Adrenal gland (tissue), 12 donors: ENCODE results near the gene RHOA. TPM values are rescaled to one million over a fixed set of nuclear protein-coding genes. Genes with fewer than 3 reads are reported as not detected.
"Not testable (repeated sequence)": the region's sequence is repeated elsewhere in the genome, so short reads cannot be mapped to it uniquely, and the experiment has no call there.

ENCODE experiments used
- DNase-seq, 7 donors: peaks; one replicate each; pipeline ENCODE4 v3.0.0-alpha.2; 2019 to 2020
- H3K27ac ChIP-seq, 5 donors: fragments of 200-600 bp; sonication (generic) in 4 of 5; 1 replicate in 3 of 5; 2 replicates in 2 of 5; pipeline versions ENCODE4 v1.5.1 to v1.8.0; 2016 to 2020; ENCODE audit warnings: mild to moderate bottlenecking in 1 of 5
- H3K27me3 ChIP-seq: fragments of 200-600 bp; 2 replicates; pipeline ENCODE4 v1.8.0; 2021
- H3K36me3 ChIP-seq, 2 donors: fragments of 200-600 bp; replicated peaks in 1 of 2; 1 replicate in 1 of 2; 2 replicates in 1 of 2; pipeline versions ENCODE4 v1.5.1 to v1.8.0; 2018 to 2022
- H3K4me1 ChIP-seq, 2 donors: fragments of 200-600 bp; replicated peaks in 1 of 2; 1 replicate in 1 of 2; 2 replicates in 1 of 2; pipeline versions ENCODE4 v1.5.1 to v1.8.0; 2018 to 2021
- H3K4me3 ChIP-seq, 4 donors: fragments of 200-600 bp; sonication (generic) in 3 of 4; one replicate each; pipeline ENCODE4 v1.5.1; 2016 to 2018
- H3K9me3 ChIP-seq, 3 donors: fragments of 200-600 bp; sonication (generic) in 1 of 3; replicated peaks in 1 of 3; 1 replicate in 2 of 3; 2 replicates in 1 of 3; pipeline versions ENCODE4 v1.5.1 to v1.8.0; 2016 to 2021
- CTCF ChIP-seq, 6 experiments: fragments of 450-650 bp in 4 of 6; fragments of 200-600 bp in 2 of 6; sonication (generic) in 1 of 6; IDR thresholded peaks; 1 replicate in 5 of 6; 2 replicates in 1 of 6; pipeline versions ENCODE4 v1.5.1 to v1.8.0; 2016 to 2021; ENCODE audit warnings: antibody characterized with exemption in 6 of 6, mild to moderate bottlenecking in 2 of 6, moderate library complexity in 1 of 6
- POLR2A ChIP-seq, 2 donors: fragments of 450-650 bp; IDR thresholded peaks; one replicate each; pipeline ENCODE4 v1.6.1; 2017; ENCODE audit warnings: antibody characterized with exemption in 2 of 2, mild to moderate bottlenecking in 2 of 2, moderate library complexity in 1 of 2
- WGBS, 4 donors: extraction: QIAGEN DNeasy Blood & Tissue Kit in 2 of 4; methylation state at CpG; one replicate each; pipeline versions ENCODE4 v1.1.5 to v1.1.7; 2013 to 2017; 5-methylcytosine and 5-hydroxymethylcytosine counted together
- intact Hi-C, 2 donors: fragments of 100-400 bp; cut with DNase I; formaldehyde crosslinking; loops; one replicate each; pipeline versions ENCODE4 v1.14.1 to v1.15.0; 2022 to 2023
- polyA plus RNA-seq, 3 donors: library from polyadenylated mRNA; stranded (reverse); fragments of 200-250 nt in 2 of 3; fragments of 350-450 nt in 1 of 3; fragmentation: Illumina TruSeq in 1 of 3; extraction: RNeasy Lipid Tissue Mini Kit (QIAGEN cat#74804) in 1 of 3; gene quantifications; one replicate each; pipeline ENCODE4 v1.2.3, GENCODE V29; 2013 to 2014
- total RNA-seq, 9 donors: library from RNA; depleted of rRNA in 4 of 9; stranded (reverse); fragments of >200 nt in 4 of 9; fragments of 120-200 nt in 1 of 9; fragmentation: NEBNext Ultra II Directional in 1 of 9; extraction: Animal tissue kit (Norgen Biotek cat#: 25700) in 1 of 9; gene quantifications; one replicate each; pipeline versions ENCODE4 v1.1.0 to v1.2.4, GENCODE V29; 2013 to 2023
- donor health status: healthy with polysubstance abuse.
- donor health status: Bipolar disorder and iron deficiency.
- donor health status: DM: yes; HTN: yes; CAD: no.
- donor health status: DM: no; HTN: no; CAD: no.
- donor health status: DM: no; HTN: no; CAD: no.
- donor health status: DM: yes; HTN: yes; CAD: no.

RHOA gene
- total and polyA plus RNA-seq, 12 donors = 185 to 913 (median 429) TPM

- DNase-seq = no peak
- Histone ChIP-seq H3K27ac (no peak overlapping the region), H3K27me3 (no peaks in the 10 kb centered on the region), H3K4me3 (no peak overlapping the region), H3K36me3 (peaks cover 0 to 88% of the 10 kb centered on the region in 2 donors), H3K9me3 (no peaks in the 10 kb centered on the region), H3K4me1 (peaks cover 8 to 16% of the 10 kb centered on the region in 2 donors)
- intact Hi-C loops = loop anchor here in 1 of 2 donors (5.0 kb wide), 1 partner anchor 45 kb away; no protein-coding TSS in a partner anchor
- TF ChIP-seq POLR2A (IDR thresholded peaks at IDR 0.05) (no peak), CTCF (IDR thresholded peaks at IDR 0.05) (no peak)
- 73 to 84% (median 79%) methylated on average over 3 of the region's 3 CpGs for WGBS, 4 donors
These were observed 49.2 kb downstream of the RHOA start for GRCh38 chr3:49362561-49362960.

DNA sequence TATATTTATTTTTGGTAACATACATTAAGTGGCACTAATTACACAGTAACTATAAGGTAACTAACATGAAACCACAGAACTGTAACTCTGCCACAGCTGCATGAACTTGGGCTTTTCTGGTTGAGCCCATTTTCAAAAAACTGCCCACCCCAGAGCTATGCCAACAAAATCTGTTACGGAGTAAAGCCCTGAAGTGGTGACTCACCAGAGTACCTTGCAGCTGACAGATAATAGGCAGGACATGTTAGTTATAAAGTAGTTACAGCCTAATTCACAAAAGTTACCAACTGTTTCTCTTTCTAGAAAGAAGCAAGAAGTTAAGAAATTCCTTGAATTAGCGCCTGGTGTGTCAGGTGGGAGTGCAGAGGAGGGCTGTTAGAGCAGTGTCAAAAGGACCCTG, 52.2 kb downstream of the RHOA start:
- intact Hi-C loops = loop anchor here (5.0 to 10.0 kb wide), 2 partner anchors 45 to 48 kb away; no protein-coding TSS in a partner anchor
- peak overlapping the region in 3 of 5 donors; percentile 87 to 95 (median 92) for H3K27ac ChIP-seq
- peaks cover 16 to 37% of the 10 kb centered on the region in 2 donors for H3K4me1 ChIP-seq
- H3K9me3 ChIP-seq = no peaks in the 10 kb centered on the region
- TF ChIP-seq CTCF (IDR thresholded peaks at IDR 0.05) (no peak), POLR2A (IDR thresholded peaks at IDR 0.05) (no peak)
- H3K27me3 ChIP-seq = no peaks in the 10 kb centered on the region
- WGBS, 4 donors = 69 to 82% (median 72%) methylated on average over 2 of the region's 2 CpGs
- peaks cover 0 to 66% of the 10 kb centered on the region in 2 donors for H3K36me3 ChIP-seq
- no peak for DNase-seq
- H3K4me3 ChIP-seq = no peak overlapping the region

- intact Hi-C loops = loop anchor here in 1 of 2 donors (10.0 kb wide), 1 partner anchor 46 kb away; no protein-coding TSS in a partner anchor
- Histone ChIP-seq H3K27me3 (no peaks in the 10 kb centered on the region), H3K36me3 (peaks cover 0 to 58% of the 10 kb centered on the region in 2 donors), H3K4me3 (peak overlapping the region in 2 of 4 donors; percentile 24 to 63), H3K9me3 (no peaks in the 10 kb centered on the region), H3K27ac (peak overlapping the region; percentile 87 to 95 (median 90)), H3K4me1 (peaks cover 16 to 37% of the 10 kb centered on the region in 2 donors)
- DNase-seq = no peak
- TF ChIP-seq CTCF (IDR thresholded peaks at IDR 0.05) = no peak
- 24 to 32% (median 27%) methylated on average over 3 of the region's 3 CpGs for WGBS, 4 donors
These were observed 52.9 kb downstream of the RHOA start for GRCh38 chr3:49358884-49359225.

- Histone ChIP-seq H3K4me1 (peaks cover 16 to 37% of the 10 kb centered on the region in 2 donors), H3K27me3 (no peaks in the 10 kb centered on the region), H3K36me3 (peaks cover 0 to 53% of the 10 kb centered on the region in 2 donors), H3K9me3 (no peaks in the 10 kb centered on the region), H3K27ac (peak within 1 kb of the TSS; percentile 87 to 95 (median 90)), H3K4me3 (peak within 1 kb of the TSS; percentile 36 to 80 (median 54))
- WGBS, 4 donors = 0 to 5% (median 1%) methylated on average over 7 to 39 of the region's 46 CpGs
- peak; percentile 94 to 98 (median 97) for DNase-seq
- intact Hi-C loops = loop anchor here in 1 of 2 donors (10.0 kb wide), 1 partner anchor 46 kb away; no protein-coding TSS in a partner anchor
- TF ChIP-seq CTCF (IDR thresholded peaks at IDR 0.05) = peak in 2 of 6 experiments; percentile 10 to 15
- TF ChIP-seq POLR2A (IDR thresholded peaks at IDR 0.05) = peak; percentile 97
These were observed 53.4 kb downstream of the RHOA start, which contains the start of gene GPX1 for GRCh38 chr3:49358217-49358883. TSS of gene GPX1 (minus strand) at chr3:49358353. CDS start at chr3:49358278, 75 bp downstream.

DNA sequence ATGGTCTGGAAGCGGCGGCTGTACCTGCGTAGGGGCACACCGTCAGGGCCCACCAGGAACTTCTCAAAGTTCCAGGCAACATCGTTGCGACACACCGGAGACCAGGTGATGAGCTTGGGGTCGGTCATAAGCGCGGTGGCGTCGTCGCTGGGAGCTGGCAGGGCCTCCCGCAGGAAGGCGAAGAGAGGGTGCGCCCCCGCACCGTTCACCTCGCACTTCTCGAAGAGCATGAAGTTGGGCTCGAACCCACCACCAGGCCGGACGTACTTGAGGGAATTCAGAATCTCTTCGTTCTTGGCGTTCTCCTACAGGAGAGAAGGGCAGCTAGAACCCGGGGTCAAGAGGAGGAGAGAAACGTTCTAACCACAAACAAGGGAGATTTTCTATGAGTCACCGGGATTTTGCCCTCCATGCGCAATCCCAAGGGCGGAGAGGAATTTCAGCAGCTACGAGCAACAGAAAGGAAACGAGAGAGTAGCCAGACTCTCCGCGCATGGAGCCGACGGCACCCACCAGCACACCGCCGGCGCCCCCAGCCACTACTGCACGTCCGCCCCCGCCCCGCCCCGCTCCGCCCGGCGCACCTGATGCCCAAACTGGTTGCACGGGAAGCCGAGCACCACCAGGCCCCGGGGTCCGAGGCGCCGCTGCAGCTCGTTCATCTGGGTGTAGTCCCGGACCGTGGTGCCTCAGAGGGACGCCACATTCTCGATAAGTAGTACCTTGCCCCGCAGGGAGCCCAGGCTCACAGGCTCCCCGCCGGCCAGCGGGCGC, 54.1 kb downstream of the RHOA start:
- WGBS, 4 donors = 0 to 8% (median 6%) methylated on average over 13 to 63 of the region's 63 CpGs

DNA sequence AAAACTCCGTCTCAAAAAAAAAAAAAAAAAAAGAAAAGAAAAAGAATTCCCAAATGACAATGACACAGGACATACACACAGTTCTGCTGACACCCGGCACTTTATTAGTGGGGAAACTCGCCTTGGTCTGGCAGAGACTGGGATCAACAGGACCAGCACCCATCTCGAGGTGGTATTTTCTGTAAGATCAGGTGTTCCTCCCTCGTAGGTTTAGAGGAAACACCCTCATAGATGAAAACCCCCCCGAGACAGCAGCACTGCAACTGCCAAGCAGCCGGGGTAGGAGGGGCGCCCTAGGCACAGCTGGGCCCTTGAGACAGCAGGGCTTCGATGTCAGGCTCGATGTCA, 54.7 kb downstream of the RHOA start:
- 29 to 54% (median 39%) methylated on average over 5 to 10 of the region's 10 CpGs for WGBS, 4 donors
- Histone ChIP-seq H3K4me1 (peaks cover 21 to 43% of the 10 kb centered on the region in 2 donors), H3K4me3 (peak overlapping the region in 2 of 4 donors; percentile 63 to 80), H3K27ac (peak overlapping the region; percentile 87 to 95 (median 90)), H3K36me3 (peaks cover 0 to 40% of the 10 kb centered on the region in 2 donors)
- not testable (repeated sequence) for H3K9me3 ChIP-seq, H3K27me3 ChIP-seq
- DNase-seq = peak in 1 of 7 donors; percentile 57
- intact Hi-C loops = loop anchor here in 1 of 2 donors (10.0 kb wide), 1 partner anchor 48 kb away; no protein-coding TSS in a partner anchor

More for the DNA sequence above, 54.1 kb downstream of the RHOA start:
- intact Hi-C loops = loop anchor here in 1 of 2 donors (10.0 kb wide), 1 partner anchor 47 kb away; no protein-coding TSS in a partner anchor
- not testable (repeated sequence) for H3K27me3 ChIP-seq, H3K9me3 ChIP-seq
- H3K36me3 ChIP-seq = peaks cover 0 to 46% of the 10 kb centered on the region in 2 donors
- H3K27ac ChIP-seq = peak overlapping the region; percentile 87 to 95 (median 90)
- peak overlapping the region; percentile 36 to 80 (median 54) for H3K4me3 ChIP-seq
- peaks cover 16 to 37% of the 10 kb centered on the region in 2 donors for H3K4me1 ChIP-seq
- peak; percentile 46 to 80 (median 68) for DNase-seq
